HG03064 (cell line): Measurements from ENCODE around the gene SMYD4.
"Not testable (repeated sequence)": the region's sequence is repeated elsewhere in the genome, so short reads cannot be mapped to it uniquely, and the experiment has no call there.

Experiments
- ATAC-seq: cut with Tn5 transposase; IDR thresholded peaks from one replicate; pipeline ENCODE4 v1.9.1; 2021; ENCODE audit warnings: low read depth; ENCODE audit not compliant: unreplicated experiment

Gene SMYD4

DNA sequence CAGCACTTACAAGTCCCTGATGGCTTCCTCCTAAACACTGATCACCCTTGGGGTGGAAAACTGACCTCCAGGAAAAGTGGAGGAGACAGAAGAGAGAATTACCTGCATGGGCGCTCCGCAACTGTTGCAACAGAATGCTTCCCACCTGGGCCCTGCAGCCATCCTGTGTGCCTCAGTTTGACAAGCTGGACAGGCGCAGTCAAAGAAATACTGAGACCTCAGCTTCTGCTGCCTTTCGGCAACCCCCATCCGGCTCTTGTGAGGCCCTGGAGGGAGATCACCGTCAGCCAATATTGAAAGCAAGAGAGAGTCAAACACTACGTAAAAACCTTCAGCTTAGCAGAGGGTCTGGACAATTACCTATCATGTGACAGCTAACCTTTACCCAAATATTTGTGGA lies 43.0 kb downstream of the SMYD4 start:
- ATAC-seq, result no peak

DNA sequence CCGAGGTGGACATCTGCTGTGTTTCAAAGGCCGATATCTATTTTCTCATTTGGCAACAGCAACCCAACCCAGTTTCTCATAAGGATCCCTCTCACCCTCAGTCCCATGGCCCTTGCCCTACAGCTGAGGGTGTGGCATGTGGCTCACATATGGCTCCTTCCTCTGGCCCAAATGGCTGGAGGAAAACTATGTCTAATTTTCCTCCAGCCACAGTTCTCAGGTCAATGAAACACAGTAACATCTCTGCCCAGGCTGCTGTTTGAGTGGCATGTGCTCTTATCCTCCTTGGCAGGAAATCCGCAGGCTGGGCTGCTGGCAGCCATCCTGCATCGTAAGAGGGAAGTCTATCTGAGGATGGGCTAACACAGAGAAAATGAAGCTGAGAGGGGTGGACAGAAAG lies 43.8 kb downstream of the SMYD4 start:
- ATAC-seq, result no peak

DNA sequence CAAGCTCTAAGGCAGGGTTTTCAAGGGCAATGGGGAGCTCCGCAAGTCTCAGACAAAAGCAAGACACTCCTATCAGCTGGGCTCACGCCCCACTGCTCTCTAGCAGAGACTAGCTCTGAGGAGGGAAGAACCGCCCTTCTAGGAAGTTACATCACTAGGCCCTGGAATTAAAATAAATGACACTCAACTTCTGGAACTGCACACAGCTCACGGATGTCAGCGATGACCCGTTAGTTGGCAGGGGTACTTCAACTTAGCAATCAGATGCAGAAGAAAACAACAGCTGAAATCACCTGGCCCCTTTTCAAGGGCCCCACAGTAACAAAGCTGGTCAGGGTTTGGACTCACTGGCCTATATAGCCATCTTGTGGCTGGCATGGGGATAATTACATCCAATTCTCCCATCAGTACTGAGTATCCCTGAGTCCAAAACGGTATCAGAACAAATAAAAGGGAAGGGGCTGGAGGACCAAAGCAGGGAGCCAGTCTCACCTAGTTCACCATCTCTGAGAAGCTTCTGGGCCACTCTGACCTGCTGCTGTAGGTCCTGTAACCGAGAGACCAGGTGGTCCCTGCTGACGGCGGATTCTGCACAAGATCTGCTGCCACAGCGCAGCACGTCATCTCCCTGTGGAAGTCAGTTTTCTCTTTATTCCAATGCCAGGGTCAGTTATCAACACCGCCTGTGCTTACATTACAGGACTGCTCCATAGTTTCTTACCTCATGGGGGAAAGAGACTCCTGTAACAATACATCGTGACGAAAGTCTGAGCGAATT lies 45.7 kb downstream of the SMYD4 start:
- no peak for ATAC-seq

DNA sequence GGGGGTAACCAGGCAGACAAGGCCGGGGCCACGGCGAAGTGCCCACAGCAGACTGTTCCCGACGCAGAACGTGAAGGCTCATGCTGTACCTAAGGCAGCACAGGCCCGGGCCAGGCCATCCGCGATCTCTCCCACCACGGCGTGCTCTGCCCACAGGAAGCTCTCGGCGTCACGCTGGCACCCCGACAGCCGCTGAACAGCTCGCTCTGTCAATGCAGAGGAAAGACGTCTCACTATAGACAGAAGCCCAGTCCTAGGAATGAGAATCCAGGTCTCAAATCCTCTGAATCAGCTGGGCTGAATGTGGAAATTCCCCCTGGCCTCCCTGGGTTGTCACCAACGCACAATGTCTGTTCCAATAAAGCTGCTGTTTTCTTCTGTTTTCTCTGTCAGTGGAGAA lies 46.4 kb downstream of the SMYD4 start:
- ATAC-seq, result no peak

DNA sequence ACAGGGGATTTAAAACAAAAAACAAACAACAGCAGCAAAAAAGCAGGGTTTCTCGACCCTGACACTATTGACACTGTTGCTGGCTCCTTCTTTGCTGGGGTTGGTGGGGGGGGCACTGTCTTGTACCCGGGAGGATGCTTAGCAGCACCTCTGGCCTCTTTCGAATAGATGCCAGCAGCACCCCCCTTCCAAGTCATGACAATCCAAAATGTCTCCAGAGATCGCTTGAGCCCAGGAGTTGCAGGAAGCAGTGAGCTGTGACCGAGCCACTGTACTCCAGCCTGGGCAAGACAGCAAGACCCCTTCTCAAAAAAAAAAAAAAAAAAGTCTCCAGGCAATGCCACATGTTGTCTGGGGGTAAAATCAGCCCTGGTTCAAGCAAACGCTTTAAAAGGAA lies 47.5 kb downstream of the SMYD4 start:
- ATAC-seq, result no peak

DNA sequence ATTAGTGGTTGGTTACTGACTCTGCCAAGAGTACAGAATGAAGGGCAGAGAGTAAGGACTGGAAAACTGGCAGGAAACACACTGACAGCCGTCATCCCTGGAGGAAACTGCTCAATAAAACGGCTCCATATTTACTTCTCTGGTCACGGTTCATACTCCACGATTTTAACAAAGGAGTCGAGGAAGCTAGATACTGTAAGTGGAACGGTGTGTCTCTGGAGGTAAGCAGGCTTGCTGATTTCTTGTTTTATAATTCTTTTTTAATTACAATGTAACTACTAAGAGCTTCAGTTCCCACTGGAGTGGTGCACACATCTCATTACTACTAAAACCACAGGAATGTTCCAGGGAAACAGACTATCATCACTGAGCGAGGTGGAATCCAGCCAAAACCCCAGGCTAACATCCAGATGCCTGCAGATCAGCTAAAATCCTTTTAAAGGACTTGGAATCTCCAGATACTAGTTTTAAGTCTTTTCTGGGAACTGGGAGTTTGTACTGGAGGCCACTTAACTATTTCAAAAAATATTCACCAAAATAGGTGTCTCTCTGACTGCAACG lies 50.1 kb downstream of the SMYD4 start:
- no peak for ATAC-seq

DNA sequence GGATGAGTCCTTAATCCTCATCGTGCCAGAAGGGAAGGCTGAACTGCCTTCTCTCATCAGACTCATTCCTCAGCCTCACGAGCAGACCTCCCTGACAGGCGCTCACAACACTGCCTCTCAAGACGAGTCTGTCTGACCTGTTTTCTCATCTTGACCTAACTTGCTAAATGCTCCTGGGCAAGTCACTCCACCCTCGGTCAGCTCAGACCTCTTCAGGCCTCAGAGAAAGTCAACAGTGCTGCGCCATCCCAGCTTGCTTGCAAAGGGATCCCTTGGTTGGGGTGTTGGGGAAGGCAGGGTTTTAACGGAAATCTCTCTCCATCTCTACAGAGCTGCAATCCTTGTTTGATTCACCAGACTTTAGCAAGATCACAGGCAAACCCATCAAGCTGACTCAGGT lies 52.8 kb downstream of the SMYD4 start:
- no peak for ATAC-seq

DNA sequence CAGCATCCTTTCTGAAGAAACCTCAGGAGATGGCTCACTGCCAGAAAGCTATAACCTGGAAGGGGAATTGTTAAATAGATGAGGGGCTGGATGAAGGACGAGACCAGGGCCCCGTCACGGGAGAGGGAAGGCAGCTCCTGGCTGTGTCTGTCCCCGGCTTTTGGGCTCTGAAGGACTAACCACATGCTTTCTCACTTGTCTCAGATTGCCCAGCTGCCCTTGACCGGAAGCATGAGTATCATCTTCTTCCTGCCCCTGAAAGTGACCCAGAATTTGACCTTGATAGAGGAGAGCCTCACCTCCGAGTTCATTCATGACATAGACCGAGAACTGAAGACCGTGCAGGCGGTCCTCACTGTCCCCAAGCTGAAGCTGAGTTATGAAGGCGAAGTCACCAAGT lies 53.4 kb downstream of the SMYD4 start:
- ATAC-seq, result no peak

DNA sequence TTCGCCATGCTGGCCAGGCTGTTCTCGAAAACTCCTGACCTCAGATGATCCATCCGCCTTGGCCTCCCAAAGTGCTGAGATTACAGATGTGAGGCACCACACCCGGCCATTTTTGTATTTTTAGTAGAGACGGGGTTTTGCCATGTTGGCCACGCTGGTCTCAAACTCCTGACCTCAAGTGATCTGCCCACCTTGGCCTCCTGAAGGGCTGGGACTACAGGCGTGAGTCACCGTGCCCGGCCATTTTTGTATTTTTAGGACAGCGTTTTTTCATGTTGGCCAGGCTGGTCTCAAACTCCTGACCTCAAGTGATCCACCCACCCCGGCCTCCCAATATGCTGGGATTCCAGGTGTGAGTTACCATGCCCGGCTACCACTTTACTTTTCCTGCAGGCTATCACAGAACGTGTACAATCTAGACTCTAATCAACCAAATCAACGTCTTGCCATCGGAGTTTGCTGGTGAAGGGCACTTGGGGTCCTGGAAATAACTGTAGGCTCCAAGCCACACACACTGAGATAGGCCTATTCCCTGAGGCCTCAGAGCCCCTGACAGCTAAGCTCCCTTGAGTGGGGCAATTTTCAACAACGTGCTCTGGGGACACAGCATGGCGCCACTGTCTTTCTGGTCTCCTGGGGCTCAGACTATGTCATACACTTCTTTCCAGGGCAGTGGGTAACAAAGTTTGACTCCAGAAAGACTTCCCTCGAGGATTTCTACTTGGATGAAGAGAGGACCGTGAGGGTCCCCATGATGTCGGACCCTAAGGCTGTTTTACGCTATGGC lies 55.1 kb downstream of the SMYD4 start:
- no peak for ATAC-seq

DNA sequence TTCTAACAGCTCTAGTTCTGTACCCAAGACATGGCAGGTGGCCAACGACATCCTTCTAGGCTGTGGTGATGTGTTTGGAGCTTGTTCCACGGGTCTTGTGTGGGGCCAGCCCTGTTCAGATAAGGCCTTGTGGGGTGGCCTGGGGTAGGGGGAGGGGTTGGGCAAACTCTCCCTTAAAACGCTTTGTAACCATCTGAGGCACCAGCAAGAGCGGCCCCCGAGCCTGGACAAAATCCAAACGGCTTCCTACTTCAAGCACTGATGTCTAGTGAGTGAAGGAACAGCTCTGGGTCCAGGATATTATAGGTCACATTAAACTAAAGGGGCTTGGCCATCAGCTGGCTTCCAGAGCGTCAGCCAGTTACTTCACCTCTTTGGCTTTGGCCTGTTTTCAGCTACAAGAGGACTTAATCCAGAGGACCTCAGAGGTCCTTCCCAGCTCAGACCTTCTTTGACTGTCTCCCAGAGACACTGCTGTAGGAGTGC lies 56.0 kb downstream of the SMYD4 start:
- no peak for ATAC-seq

DNA sequence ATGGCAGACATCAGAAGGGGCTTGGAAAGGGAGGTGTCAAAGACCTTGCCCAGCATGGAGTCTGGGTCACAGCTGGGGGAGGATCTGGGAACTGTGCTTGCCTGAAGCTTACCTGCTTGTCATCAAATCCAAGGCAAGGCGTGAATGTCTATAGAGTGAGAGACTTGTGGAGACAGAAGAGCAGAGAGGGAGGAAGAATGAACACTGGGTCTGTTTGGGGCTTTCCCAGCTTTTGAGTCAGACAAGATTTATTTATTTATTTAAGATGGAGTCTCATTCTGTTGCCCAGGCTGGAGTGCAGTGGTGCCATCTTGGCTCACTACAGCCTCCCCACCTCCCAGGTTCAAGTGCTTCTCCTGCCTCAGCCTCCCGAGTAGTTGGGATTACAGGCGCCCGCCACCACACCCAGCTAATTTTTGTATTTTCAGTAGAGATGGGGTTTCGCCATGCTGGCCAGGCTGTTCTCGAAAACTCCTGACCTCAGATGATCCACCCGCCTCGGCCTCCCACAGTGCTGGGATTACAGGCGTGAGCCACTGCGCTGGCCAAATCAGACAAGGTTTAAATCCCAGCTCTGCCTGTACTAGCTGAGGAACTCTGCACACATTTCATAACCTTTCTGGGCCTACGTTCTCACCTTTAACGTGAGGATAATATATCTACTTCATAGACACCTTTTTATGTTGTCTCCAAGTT lies 56.6 kb downstream of the SMYD4 start:
- ATAC-seq, result not testable (repeated sequence)

DNA sequence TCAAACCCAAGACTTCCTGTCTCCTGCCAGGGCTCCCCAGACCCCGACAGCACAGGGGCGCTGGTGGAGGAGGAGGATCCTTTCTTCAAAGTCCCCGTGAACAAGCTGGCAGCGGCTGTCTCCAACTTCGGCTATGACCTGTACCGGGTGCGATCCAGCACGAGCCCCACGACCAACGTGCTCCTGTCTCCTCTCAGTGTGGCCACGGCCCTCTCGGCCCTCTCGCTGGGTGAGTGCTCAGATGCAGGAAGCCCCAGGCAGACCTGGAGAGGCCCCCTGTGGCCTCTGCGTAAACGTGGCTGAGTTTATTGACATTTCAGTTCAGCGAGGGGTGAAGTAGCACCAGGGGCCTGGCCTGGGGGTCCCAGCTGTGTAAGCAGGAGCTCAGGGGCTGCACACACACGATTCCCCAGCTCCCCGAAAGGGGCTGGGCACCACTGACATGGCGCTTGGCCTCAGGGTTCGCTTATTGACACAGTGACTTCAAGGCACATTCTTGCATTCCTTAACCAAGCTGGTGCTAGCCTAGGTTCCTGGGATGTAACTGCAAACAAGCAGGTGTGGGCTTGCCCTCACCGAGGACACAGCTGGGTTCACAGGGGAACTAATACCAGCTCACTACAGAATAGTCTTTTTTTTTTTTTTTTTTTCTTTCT lies 59.8 kb downstream of the SMYD4 start:
- no peak for ATAC-seq

DNA sequence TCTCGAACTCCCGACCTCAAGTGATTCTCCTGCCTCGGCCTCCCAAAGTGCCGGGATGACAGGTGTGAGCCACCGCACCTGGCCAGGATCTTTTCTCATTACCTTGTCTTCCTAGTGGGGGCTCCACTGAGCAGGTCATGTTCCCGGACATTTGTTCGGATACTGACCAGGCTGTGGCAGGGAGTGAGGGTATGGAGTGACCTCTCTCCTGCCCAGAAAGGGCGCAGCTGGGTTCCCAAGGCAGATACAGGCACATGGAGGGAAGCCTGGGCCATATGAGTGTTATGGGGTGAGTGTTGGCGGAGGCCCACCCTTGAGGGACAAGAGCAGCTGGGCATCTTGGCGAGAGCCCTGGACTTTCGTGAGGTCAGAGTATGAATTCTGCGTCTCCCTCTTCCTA lies 62.3 kb downstream of the SMYD4 start:
- ATAC-seq, result no peak

DNA sequence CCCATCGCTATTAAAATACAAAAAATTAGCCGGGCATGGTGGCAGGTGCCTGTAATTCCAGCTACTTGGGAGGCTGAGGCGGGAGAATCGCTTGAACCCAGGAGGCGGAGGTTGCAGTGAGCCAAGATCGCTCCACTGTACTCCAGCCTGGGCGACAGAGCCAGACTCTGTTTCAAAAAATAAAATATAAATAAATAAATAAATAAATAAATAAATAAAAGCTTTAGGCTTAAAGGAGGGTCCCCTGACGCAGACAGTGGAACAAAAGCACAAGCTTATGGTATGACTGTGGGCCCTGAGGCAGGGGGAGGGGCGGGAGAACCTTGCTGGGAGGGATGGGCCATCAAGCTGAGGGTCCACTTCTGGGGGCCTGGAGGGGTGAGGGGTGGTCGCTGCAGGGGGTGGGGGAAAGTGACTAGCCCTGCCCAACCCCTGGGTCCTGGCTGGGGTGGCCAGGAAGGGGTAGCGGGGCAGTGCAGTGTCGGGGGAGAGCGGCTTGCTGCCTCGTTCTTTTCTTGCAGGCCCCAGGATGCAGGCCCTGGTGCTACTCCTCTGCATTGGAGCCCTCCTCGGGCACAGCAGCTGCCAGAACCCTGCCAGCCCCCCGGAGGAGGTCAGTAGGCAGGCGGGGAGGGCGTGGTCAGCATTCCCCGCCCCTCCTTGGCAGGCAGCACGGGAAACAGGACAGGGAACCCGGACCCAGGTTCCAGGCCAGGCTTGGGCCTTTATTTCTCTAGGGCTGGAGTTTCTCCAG lies 63.1 kb downstream of the SMYD4 start:
- ATAC-seq, result no peak

DNA sequence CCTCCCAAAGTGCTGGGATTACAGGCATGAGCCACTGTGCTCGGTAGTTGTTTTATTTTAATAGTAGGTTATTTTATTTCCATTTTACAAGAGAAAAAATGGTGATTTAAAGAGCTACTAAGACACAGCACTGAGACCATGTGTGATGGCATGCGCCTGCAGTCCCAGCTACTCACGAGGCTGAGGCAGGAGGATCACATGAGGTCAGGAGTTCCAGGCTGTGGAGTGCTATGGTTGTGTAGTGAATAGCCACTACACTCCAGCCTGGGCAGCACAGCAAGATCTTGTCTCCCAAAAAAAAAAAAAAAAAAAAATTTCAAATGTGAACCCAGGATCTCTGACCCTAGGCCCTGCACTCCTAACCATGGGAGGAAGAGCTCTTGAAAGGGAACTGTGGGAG lies 64.1 kb downstream of the SMYD4 start:
- no peak for ATAC-seq

DNA sequence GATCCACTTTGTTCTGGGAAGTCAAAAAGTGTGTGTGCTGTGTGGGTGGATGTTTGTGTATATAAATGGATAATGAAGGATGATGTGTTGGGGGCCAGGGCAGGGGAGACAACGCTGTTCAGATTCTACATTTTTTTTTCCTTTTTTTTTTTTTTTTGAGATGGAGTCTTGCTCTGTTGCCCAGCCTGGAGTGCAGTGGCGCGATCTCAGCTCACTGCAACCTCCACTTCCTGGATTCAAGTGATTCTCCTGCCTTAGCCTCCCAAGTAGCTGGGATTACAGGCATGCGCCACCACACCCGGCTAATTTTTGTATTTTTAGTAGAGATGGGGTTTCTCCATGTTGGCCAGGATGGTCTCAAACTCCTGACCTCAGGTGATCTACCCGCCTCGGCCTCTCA lies 65.0 kb downstream of the SMYD4 start:
- not testable (repeated sequence) for ATAC-seq

DNA sequence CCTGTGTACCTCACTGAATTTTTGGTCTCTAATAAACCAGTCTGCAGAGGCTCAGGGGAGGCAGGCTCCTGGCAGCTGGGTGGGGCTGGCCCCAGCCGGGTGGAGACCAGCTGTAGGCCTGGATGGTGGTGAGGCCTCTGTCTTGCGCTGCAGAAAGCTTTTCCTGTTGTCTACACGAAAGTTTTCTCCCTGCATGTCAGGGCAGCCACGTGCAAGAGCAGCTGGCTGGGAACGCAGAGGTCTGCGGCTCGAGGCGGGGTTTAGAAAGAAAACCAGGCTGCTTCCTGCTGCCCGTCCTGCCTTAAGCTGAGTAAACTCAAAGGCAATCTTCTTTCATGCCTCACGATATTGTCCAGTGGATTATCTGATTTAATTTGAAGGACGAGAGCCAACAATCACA lies 65.4 kb downstream of the SMYD4 start:
- no peak for ATAC-seq

DNA sequence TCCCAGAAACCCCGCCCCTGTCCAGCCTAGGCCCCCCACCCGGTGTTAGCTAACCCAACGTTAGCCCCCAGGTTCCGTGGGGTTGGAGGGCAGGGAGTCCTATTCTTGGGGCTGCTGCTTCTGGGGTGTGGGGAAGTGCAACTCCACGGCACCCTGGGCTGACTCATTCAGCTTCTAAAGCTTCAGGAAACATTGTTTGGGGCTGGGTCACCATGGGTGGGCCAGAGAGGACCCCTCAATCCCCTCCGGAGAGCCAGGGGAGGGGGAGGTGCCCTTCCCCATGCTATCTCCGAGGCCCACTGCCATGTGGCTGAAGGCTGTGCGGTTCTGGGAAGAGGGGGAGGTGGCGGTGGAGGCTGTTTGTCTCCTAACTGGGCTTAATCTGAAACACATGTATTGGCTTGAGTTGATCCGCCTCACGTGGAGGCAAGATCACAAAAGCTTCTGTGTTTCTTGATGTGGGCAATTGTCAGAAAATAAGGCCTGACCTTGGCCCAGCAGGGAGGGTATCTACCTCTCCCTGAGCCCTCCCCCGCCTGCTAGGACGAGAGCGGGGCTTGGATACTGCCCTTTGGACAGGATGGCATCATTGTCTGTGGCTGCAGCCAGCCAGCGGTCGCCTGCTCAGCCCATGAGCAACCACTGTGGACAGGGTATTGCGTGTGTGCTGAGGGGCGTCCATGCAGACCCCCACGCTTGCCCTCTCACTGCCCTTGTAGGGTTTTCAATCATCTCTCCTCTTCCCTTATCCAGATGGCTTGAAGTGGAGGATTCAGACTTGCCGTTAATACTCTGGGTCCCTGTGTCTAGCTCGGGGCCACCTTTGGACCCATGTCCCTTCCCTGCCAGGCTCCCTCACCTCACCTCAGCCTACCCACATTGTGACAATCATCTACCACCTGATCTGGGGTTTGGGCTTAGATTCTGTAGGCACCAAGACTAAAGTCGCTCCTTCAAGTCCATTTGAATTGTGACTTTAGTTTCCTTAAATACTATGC lies 66.5 kb downstream of the SMYD4 start:
- no peak for ATAC-seq
